Breast epithelium (tissue), 4 donors: Measurements from ENCODE around the gene CBLB. TPM values are rescaled to one million over a fixed set of nuclear protein-coding genes. Genes with fewer than 3 reads are reported as not detected.

Experiments
- DNase-seq, 2 donors: peaks; one replicate each; pipeline ENCODE4 v3.0.0-alpha.2; 2019; ENCODE audit warnings: low spot score in 2 of 2
- H3K27ac ChIP-seq, 2 donors: fragments of 200-600 bp; sonication (generic) in 1 of 2; one replicate each; pipeline ENCODE4 v1.5.1; 2016 to 2019; ENCODE audit warnings: mild to moderate bottlenecking in 1 of 2
- H3K27me3 ChIP-seq, 2 donors: fragments of 200-600 bp; sonication (generic) in 1 of 2; one replicate each; pipeline versions ENCODE4 v1.5.1 to v1.6.0; 2017 to 2019; ENCODE audit warnings: control low read depth in 1 of 2, mild to moderate bottlenecking in 1 of 2
- H3K36me3 ChIP-seq: fragments of 200-600 bp; one replicate; pipeline ENCODE4 v1.5.1; 2019
- H3K4me1 ChIP-seq, 2 donors: fragments of 200-600 bp; sonication (generic); one replicate each; pipeline ENCODE4 v1.5.1; 2016 to 2019; ENCODE audit warnings: control low read depth in 1 of 2
- H3K4me3 ChIP-seq, 3 donors: fragments of 200-600 bp; sonication (generic); 1 replicate in 2 of 3; 2 replicates in 1 of 3; pipeline ENCODE4 v1.5.1; 2016 to 2019; ENCODE audit warnings: mild to moderate bottlenecking in 3 of 3, moderate library complexity in 2 of 3
- H3K9me3 ChIP-seq, 2 donors: fragments of 200-600 bp; sonication (generic) in 1 of 2; one replicate each; pipeline ENCODE4 v1.5.1; 2016 to 2019; ENCODE audit warnings: control low read depth in 1 of 2
- CTCF ChIP-seq, 3 donors: fragments of 450-650 bp; IDR thresholded peaks; one replicate each; pipeline ENCODE4 v1.5.1; 2016 to 2017; ENCODE audit warnings: antibody characterized with exemption in 3 of 3, mild to moderate bottlenecking in 3 of 3, moderate library complexity in 3 of 3
- POLR2A ChIP-seq: fragments of 450-650 bp; IDR thresholded peaks from one replicate; pipeline ENCODE4 v1.6.1; 2016; ENCODE audit warnings: antibody characterized with exemption, mild to moderate bottlenecking, moderate library complexity
- POLR2AphosphoS5 ChIP-seq, 3 donors: sonication (generic); formaldehyde crosslinking; IDR thresholded peaks; one replicate each; pipeline ENCODE4 v1.6.1; 2017; ENCODE audit warnings: antibody characterized with exemption in 3 of 3
- intact Hi-C: fragments of 100-400 bp; cut with DNase I; formaldehyde crosslinking; loops from one replicate; pipeline ENCODE4 v1.15.1; 2023; ENCODE audit warnings: low total_unique reads
- total RNA-seq, 3 donors: library from RNA; depleted of rRNA; stranded (reverse); fragments of >200 nt; gene quantifications; one replicate each; pipeline ENCODE4 v1.1.0, GENCODE V29; 2016

CBLB gene
- total RNA-seq, 3 donors from 2014 or later: 57.7 to 107 (median 70.8) TPM

DNA sequence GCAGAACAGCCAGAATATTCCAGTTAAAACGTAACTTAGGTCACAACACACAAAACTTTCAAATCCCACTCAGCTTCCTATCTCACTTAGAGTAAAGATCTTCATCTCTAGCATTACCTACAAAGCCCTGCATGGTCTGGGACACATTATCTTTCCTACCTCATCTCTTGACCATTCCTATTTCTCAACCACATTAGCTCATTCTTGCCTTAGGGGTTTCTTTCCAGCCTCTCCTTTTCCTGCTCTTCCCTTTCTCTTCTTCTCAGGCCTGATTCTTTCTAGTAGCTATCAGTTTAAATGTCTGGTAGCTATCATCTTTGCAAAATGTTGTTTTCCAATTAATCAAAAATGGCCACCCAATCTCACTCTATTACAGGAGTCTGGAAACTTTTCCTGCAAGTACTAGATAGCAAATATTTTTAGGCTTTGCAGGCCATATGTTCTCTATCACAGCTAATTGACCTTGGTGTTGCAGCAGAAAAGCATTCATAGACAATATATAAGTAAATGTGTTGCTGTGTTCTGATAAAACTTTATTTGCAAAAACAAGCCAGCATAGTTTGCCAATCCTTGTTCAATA lies 15.1 kb upstream of the CBLB start:
- TF ChIP-seq POLR2AphosphoS5 (IDR thresholded peaks at IDR 0.05) (no peak), CTCF (IDR thresholded peaks at IDR 0.05) (no peak), POLR2A (no peak)
- intact Hi-C loops: no loop called here
- no peak for DNase-seq
- no peaks in the 10 kb centered on the region for H3K4me1 ChIP-seq
- H3K27me3 ChIP-seq: no peaks in the 10 kb centered on the region
- no peaks in the 10 kb centered on the region for H3K9me3 ChIP-seq
- H3K4me3 ChIP-seq: no peak overlapping the region
- no peaks in the 10 kb centered on the region for H3K36me3 ChIP-seq
- no peak overlapping the region for H3K27ac ChIP-seq

- intact Hi-C loops: no loop called here
- H3K9me3 ChIP-seq: no peaks in the 10 kb centered on the region
- H3K27ac ChIP-seq: no peak overlapping the region
- no peaks in the 10 kb centered on the region for H3K4me1 ChIP-seq
- DNase-seq: no peak
- no peaks in the 10 kb centered on the region for H3K27me3 ChIP-seq
- no peaks in the 10 kb centered on the region for H3K36me3 ChIP-seq
- H3K4me3 ChIP-seq: no peak overlapping the region
- TF ChIP-seq POLR2AphosphoS5 (IDR thresholded peaks at IDR 0.05) (no peak), POLR2A (no peak), CTCF (IDR thresholded peaks at IDR 0.05) (no peak)
These were observed 12.0 kb upstream of the CBLB start for GRCh38 chr3:105880681-105881290.

DNA sequence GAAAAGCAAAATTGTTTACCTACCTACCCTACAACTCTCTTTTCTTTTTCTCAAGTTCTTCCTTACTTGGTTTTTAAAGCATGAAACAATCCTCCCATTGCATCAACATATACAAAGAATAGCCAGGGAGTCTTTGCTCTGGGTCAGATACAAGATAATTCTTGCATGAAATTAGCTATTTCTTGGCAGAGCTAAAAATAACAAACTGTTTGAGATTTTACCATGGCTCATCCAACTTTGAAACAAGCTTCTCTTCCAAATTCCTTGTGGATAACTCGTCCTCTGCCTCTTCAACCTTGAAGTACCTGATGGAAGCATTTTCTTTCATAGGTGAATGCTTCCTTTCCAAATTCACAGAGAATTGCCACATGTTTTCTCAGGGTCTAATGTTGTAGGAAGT lies 9.2 kb upstream of the CBLB start:
- intact Hi-C loops: no loop called here
- Histone ChIP-seq H3K36me3 (no peaks in the 10 kb centered on the region), H3K4me1 (no peaks in the 10 kb centered on the region), H3K27ac (no peak overlapping the region), H3K9me3 (no peaks in the 10 kb centered on the region), H3K27me3 (no peaks in the 10 kb centered on the region), H3K4me3 (no peak overlapping the region)
- no peak for DNase-seq
- TF ChIP-seq POLR2AphosphoS5 (IDR thresholded peaks at IDR 0.05) (no peak), POLR2A (no peak), CTCF (IDR thresholded peaks at IDR 0.05) (no peak)

- Histone ChIP-seq H3K36me3 (no peaks in the 10 kb centered on the region), H3K4me3 (no peak overlapping the region), H3K27me3 (no peaks in the 10 kb centered on the region), H3K27ac (no peak overlapping the region), H3K4me1 (no peaks in the 10 kb centered on the region), H3K9me3 (no peaks in the 10 kb centered on the region)
- no peak for DNase-seq
- intact Hi-C loops: no loop called here
- no peak for TF ChIP-seq POLR2AphosphoS5 (IDR thresholded peaks at IDR 0.05)
- no peak for TF ChIP-seq POLR2A
- no peak for TF ChIP-seq CTCF (IDR thresholded peaks at IDR 0.05)
These were observed 8.6 kb upstream of the CBLB start for GRCh38 chr3:105877336-105877910.

DNA sequence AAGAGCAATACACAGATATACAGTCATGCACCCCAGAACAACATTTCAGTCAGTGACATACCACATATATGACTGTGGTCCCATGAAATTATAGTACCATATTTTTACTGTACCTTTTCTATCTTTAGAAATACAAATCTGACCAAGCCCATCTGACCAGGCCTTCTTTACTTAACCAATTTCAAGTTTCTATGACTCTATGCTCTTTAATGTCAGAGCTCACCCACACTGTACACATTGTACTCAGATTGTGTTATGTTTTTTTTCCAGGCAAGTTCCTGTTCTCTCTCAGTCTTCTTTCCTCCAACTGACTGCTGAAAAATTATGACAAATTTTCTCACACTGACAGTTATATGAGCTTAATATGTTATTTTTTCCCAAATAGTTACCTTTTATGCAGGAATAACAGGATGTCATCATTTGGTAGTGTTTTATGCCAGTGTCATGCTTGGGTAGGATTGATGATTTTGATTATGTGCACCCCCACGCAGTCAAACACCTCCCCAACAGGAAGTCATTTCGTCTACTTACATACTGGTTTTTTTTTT lies 8.0 kb upstream of the CBLB start:
- Histone ChIP-seq H3K4me3 (no peak overlapping the region), H3K9me3 (no peaks in the 10 kb centered on the region), H3K27me3 (no peaks in the 10 kb centered on the region), H3K36me3 (no peaks in the 10 kb centered on the region), H3K4me1 (no peaks in the 10 kb centered on the region), H3K27ac (no peak overlapping the region)
- TF ChIP-seq POLR2AphosphoS5 (IDR thresholded peaks at IDR 0.05) (no peak), CTCF (IDR thresholded peaks at IDR 0.05) (no peak), POLR2A (no peak)
- no peak for DNase-seq
- intact Hi-C loops: no loop called here
